ENCODE measurements around the gene EPYC.

GRCh38 chr12:91023326-91024004 is 18.7 kb upstream of the EPYC start:
- TF ChIP-seq POLR2A (IDR thresholded peaks at IDR 0.05; ENCODE audit: low read length) (no peak), GATA1 (IDR thresholded peaks at IDR 0.05; ENCODE audit: low read depth, low read length) (no peak)
